B cell (primary cell): Measurements from ENCODE around the gene TBL1XR1. TPM values are rescaled to one million over a fixed set of nuclear protein-coding genes. Genes with fewer than 3 reads are reported as not detected.

ENCODE experiments used
- ATAC-seq: fragments of 200-7000 bp; cut with Tn5 transposase; one replicate; pipeline ENCODE4 v1.10.0; 2021; ENCODE audit warnings: low read depth, mild to moderate bottlenecking, moderate number of reproducible peaks, moderate library complexity
- CTCF ChIA-PET: fragments of 350-600 bp; sonication (Branson Sonifier 250); formaldehyde crosslinking; loops from one replicate; lab custom pipeline; 2021; ENCODE audit warnings: antibody characterized with exemption, inconsistent platforms; lab: Charles Lee
- POLR2A ChIA-PET: fragments of 350-600 bp; sonication (Branson Sonifier 250); formaldehyde crosslinking; loops from one replicate; lab custom pipeline; 2021; ENCODE audit warnings: antibody characterized with exemption; lab: Charles Lee
- DNase-seq: peaks from one replicate; pipeline ENCODE4 v3.0.0; 2013
- H2AFZ ChIP-seq: 2 replicates; pipeline ENCODE4 v1.6.1; 2012; ENCODE audit warnings: mild to moderate bottlenecking, low read depth, low read length; ENCODE audit not compliant: insufficient read depth, poor library complexity, severe bottlenecking
- H3K27ac ChIP-seq, 2 donors: 1 replicate in 1 of 2; 2 replicates in 1 of 2; pipeline ENCODE4 v1.5.1; 2012 to 2013; ENCODE audit warnings: low read length in 2 of 2, mild to moderate bottlenecking in 2 of 2, moderate library complexity in 1 of 2
- H3K27me3 ChIP-seq, 4 experiments: fragments of 200-600 bp in 1 of 4; sonication (generic) in 1 of 4; replicated peaks in 1 of 4; 1 replicate in 2 of 4; 2 replicates in 2 of 4; pipeline versions ENCODE4 v1.6.1 to v1.7.0; 2013 to 2016; ENCODE audit warnings: low read length in 3 of 4, mild to moderate bottlenecking in 2 of 4, mixed read lengths in 1 of 4, moderate library complexity in 1 of 4; ENCODE audit not compliant: insufficient read depth in 4 of 4, control insufficient read depth in 3 of 4; ENCODE audit errors: control extremely low read depth in 1 of 4
- H3K36me3 ChIP-seq, 2 experiments: replicated peaks in 1 of 2; 1 replicate in 1 of 2; 2 replicates in 1 of 2; pipeline versions ENCODE4 v1.6.1 to v1.7.1; 2013; ENCODE audit warnings: low read length in 1 of 2; ENCODE audit not compliant: insufficient read depth in 2 of 2, control insufficient read depth in 1 of 2; ENCODE audit errors: control extremely low read depth in 1 of 2, extremely low read depth in 1 of 2
- H3K4me1 ChIP-seq, 2 donors: fragments of 200-600 bp in 1 of 2; sonication (generic) in 1 of 2; 1 replicate in 1 of 2; 2 replicates in 1 of 2; pipeline versions ENCODE4 v1.5.1 to v1.6.1; 2013 to 2017; ENCODE audit warnings: low read length in 2 of 2; ENCODE audit not compliant: control insufficient read depth in 2 of 2, insufficient read depth in 2 of 2
- H3K4me2 ChIP-seq: replicated peaks from 2 replicates; pipeline ENCODE3; 2012; ENCODE audit warnings: mild to moderate bottlenecking, low read depth, low read length; ENCODE audit not compliant: poor library complexity, severe bottlenecking
- H3K4me3 ChIP-seq, 5 experiments: fragments of 200-600 bp in 1 of 5; sonication (generic) in 1 of 5; 1 replicate in 3 of 5; 2 replicates in 2 of 5; pipeline versions ENCODE4 v1.5.1 to v1.7.0; 2011 to 2016; ENCODE audit warnings: low read length in 4 of 5, mild to moderate bottlenecking in 4 of 5, low read depth in 2 of 5, control low read depth in 1 of 5, moderate library complexity in 1 of 5; ENCODE audit not compliant: insufficient read depth in 1 of 5; ENCODE audit errors: control extremely low read depth in 1 of 5, extremely low read depth in 1 of 5
- H3K79me2 ChIP-seq: fragments of 200-600 bp; sonication (generic); one replicate; pipeline ENCODE4 v1.6.0; 2016; ENCODE audit warnings: low read length; ENCODE audit not compliant: control insufficient read depth, insufficient read depth
- H3K9ac ChIP-seq: fragments of 200-600 bp; sonication (generic); 2 replicates; pipeline ENCODE4 v1.6.1; 2017; ENCODE audit warnings: mild to moderate bottlenecking, low read length, moderate library complexity
- H3K9me3 ChIP-seq, 3 donors: one replicate each; pipeline versions ENCODE4 v1.6.1 to v1.7.1; 2013; ENCODE audit warnings: low read length in 2 of 3; ENCODE audit not compliant: control insufficient read depth in 2 of 3, insufficient read depth in 1 of 3; ENCODE audit errors: control extremely low read depth in 1 of 3
- H4K20me1 ChIP-seq: 2 replicates; pipeline ENCODE4 v1.6.0; 2012; ENCODE audit warnings: mild to moderate bottlenecking, low read length; ENCODE audit not compliant: insufficient read depth, control insufficient read depth, poor library complexity, severe bottlenecking
- H3K27ac Mint-ChIP-seq: one replicate; pipeline ENCODE4 v1.8.0; 2021; ENCODE audit warnings: mixed read lengths
- H3K27me3 Mint-ChIP-seq: one replicate; pipeline ENCODE4 v1.8.0; 2021; ENCODE audit warnings: mixed read lengths
- H3K4me1 Mint-ChIP-seq: one replicate; pipeline ENCODE4 v1.8.0; 2021; ENCODE audit warnings: mixed read lengths
- H3K4me3 Mint-ChIP-seq: one replicate; pipeline ENCODE4 v1.8.0; 2021; ENCODE audit warnings: mixed read lengths
- H3K9me3 Mint-ChIP-seq: one replicate; pipeline ENCODE4 v1.8.0; 2022; ENCODE audit warnings: mixed read lengths; ENCODE audit not compliant: insufficient read depth
- CTCF ChIP-seq: fragments of 200-600 bp; IDR thresholded peaks from one replicate; pipeline ENCODE4 v1.8.0; 2022; ENCODE audit warnings: antibody characterized with exemption, mild to moderate bottlenecking
- EZH2 ChIP-seq: IDR thresholded peaks from 2 replicates; pipeline ENCODE4 v1.6.1; 2012; ENCODE audit warnings: borderline replicate concordance, low read depth, mild to moderate bottlenecking, moderate library complexity, low read length; ENCODE audit not compliant: insufficient read depth, poor library complexity, severe bottlenecking
- WGBS: methylation state at CpG from one replicate; pipeline ENCODE4 v1.1.5; 2013; ENCODE audit warnings: missing lambda C conversion rate; ENCODE audit not compliant: insufficient coverage; 5-methylcytosine and 5-hydroxymethylcytosine counted together
- intact Hi-C: fragments of 100-400 bp; cut with micrococcal nuclease; formaldehyde crosslinking; loops from one replicate; pipeline ENCODE4 v1.10.0; 2022
- polyA plus RNA-seq: library from polyadenylated mRNA; depleted of rRNA; stranded (reverse); fragments of >200 nt; gene quantifications from 2 replicates; pipeline ENCODE4 v1.2.3, GENCODE V29; 2012
- total RNA-seq, 2 donors: library from RNA; stranded (reverse); fragments of 120-200 nt in 1 of 2; gene quantifications; 1 replicate in 1 of 2; 2 replicates in 1 of 2; pipeline versions ENCODE4 v1.2.3 to v1.2.4, GENCODE V29; 2013 to 2022

TBL1XR1 gene
- total and polyA plus RNA-seq, 2 donors (not counting 1 experiment from before 2014, with no cell fraction given) = 17.6 to 128 TPM

DNA sequence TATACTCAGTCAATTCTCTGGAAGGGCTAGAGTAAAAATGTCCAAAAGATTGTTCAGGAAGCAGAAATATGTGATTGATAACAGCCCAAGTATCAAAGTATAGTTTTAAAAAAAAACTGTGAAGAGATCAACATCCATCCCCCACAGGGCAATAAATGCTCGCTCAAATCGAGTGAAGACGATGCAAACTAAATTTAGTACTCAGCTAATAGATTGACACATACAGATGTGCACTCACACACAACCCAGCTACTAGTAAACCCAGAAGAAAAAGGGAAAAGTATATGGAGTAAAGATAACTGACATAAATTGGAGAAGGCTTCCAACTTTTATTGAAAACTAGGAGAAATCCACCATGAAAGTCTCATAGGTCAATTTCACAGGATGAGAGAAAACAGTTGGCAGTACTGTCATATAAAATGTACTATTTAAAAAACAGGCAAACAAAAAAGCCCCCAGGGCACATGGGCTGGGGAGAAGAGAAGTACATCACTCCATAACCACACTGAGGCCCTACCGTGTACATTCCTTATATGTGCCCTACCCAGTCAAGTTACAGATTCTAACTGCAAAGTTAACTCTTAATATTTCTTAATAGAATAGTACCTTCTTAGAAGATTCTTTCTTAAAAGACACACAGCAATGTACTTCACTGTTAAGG is 125.7 kb downstream of the TBL1XR1 start:
- H3K4me2 ChIP-seq = no peak overlapping the region
- ChIA-PET POLR2A (no interaction called here), CTCF (interaction anchor here (0.6 to 0.7 kb wide), 2 partner anchors 148 to 1789 kb away, joined by 3 read pairs; no protein-coding TSS in a partner anchor)
- no peak overlapping the region for H3K9ac ChIP-seq
- ATAC-seq = no peak
- Mint-ChIP-seq H3K4me1 (peaks cover 49% of the 10 kb centered on the region), H3K27me3 (no peaks in the 10 kb centered on the region), H3K27ac (no peak overlapping the region), H3K9me3 (no peaks in the 10 kb centered on the region), H3K4me3 (no peak overlapping the region)
- DNase-seq = no peak
- no peaks in the 10 kb centered on the region for H3K27me3 ChIP-seq
- peaks cover 96% of the 10 kb centered on the region for H3K79me2 ChIP-seq
- WGBS = no CpG with 5 or more reads among the region's 4 CpGs
- H3K4me3 ChIP-seq = no peak overlapping the region
- no peak overlapping the region for H2AFZ ChIP-seq
- intact Hi-C loops = no loop called here
- H3K4me1 ChIP-seq = peaks cover 0 to 4% of the 10 kb centered on the region in 2 donors
- peaks cover 0 to 17% of the 10 kb centered on the region in 2 experiments for H3K36me3 ChIP-seq
- TF ChIP-seq EZH2 = no peak
- no peak for TF ChIP-seq CTCF
- H3K27ac ChIP-seq = no peak overlapping the region
- no peaks in the 10 kb centered on the region for H3K9me3 ChIP-seq
- peaks cover 62% of the 10 kb centered on the region for H4K20me1 ChIP-seq
